ENCODE measurements around the gene PKNOX2. TPM values are rescaled to one million over a fixed set of nuclear protein-coding genes. Genes with fewer than 3 reads are reported as not detected.

The PKNOX2 gene, protein sequence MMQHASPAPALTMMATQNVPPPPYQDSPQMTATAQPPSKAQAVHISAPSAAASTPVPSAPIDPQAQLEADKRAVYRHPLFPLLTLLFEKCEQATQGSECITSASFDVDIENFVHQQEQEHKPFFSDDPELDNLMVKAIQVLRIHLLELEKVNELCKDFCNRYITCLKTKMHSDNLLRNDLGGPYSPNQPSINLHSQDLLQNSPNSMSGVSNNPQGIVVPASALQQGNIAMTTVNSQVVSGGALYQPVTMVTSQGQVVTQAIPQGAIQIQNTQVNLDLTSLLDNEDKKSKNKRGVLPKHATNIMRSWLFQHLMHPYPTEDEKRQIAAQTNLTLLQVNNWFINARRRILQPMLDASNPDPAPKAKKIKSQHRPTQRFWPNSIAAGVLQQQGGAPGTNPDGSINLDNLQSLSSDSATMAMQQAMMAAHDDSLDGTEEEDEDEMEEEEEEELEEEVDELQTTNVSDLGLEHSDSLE
- 20.2 and 22.1 TPM in 2 replicates for total RNA-seq
- 86.6 TPM for polyA plus RNA-seq (2012)

DNA sequence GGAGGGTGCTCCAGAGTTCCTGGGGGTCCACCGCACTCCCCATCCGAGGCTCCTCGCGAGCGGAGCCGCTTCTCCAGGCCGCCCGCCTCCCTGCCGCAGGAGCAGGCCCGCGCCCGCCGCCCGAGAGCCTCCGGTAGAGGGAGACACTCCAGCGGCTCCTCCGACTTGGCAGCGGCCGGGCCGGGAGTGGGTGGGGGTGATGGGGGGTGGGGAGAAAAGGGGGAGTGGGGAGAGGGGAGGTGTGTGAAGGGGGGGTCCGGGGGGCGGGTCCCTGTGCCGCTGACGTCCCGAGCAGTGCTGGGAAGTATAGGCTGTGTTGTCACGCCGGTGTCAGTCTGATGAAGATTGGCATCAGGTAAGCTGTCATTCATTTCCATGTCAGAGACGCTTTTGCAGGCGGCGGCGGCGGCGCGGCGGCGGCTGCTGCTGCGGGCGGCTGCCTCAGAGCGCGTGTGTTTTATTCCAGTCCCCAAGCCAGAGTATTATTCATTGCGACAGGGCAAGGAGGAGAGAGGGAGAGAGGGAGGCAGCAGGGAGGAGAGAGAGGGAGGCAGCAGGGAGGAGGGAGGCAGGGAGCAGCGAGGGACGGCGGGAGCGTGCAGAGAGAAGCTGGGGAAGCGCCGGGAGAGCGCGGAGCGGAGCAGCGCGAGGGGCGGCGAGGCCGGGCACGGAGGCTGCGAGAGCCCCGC is at the start of gene PKNOX2:
TSS of gene PKNOX2 (plus strand) at position 330 of the 689 bp plus-strand sequence. CDS start 186,555 bp downstream, outside the sequence.
- DNase-seq (ENCODE audit: low read depth) = peak; percentile 86

GRCh38 chr11:125117429-125117828 is 47.1 kb upstream of the PKNOX2 start:
- DNase-seq (ENCODE audit: low read depth) = no peak

GRCh38 chr11:125123194-125123946 is 41.2 kb upstream of the PKNOX2 start:
- DNase-seq (ENCODE audit: low read depth) = no peak

- DNase-seq (ENCODE audit: low read depth) = peak; percentile 84
Measured at GRCh38 chr11:125123947-125124617, 40.5 kb upstream of the PKNOX2 start.

- no peak for DNase-seq (ENCODE audit: low read depth)
Measured at GRCh38 chr11:125124618-125124992, 39.9 kb upstream of the PKNOX2 start.

DNA sequence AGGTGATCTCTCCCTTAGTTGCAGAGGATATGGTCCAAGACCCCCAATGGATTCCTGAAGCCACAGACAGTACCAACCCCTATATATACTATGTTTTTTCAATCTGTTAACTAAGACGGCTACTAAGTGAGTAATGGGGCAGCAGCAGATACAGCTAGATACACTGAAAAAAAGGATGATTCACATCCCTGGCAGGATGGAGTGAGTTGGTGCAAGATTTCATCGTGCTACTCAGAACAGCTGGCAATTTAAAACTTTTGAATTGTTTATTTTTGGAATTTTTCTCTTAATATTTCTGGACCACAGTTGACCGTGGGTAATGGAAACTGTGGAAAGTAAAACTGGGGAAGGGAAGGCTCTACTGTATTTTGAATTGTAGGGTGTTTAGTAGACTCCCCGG is 36.1 kb upstream of the PKNOX2 start:
- DNase-seq (ENCODE audit: low read depth) = peak; percentile 75

DNA sequence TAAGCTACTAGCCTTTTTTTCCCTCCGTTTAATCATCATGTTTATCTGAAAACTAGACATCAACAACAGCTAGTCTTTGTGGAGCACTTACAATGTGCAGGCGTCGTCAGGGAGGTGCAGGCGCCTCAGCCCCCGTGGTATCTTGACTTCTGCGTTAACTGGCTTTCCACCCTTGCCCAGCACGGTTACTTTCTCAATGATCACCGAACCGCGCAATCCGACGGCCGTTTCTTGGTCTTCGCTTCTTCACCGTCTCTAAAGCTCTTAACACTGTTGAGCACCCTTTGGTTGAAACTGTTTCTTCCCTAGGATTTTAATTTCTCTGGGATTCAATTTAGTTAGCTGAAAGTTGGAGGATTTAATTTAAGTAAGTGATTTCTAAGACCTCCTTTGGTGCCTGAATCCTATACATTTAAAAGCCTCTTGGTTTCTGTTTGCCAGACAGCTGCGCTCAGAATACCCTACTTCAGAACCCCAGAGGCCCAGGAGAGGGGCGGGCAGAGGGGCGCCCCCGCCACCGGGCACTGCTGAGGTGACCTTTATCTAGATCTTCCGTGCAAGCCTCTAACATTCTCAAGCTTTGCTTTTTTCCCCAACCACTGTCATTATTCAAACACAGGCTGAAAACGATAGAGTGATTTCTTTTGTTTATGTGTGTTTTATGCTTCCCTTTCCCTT is 35.1 kb upstream of the PKNOX2 start:
- no peak for DNase-seq (ENCODE audit: low read depth)

- no peak for DNase-seq (ENCODE audit: low read depth)
Measured at GRCh38 chr11:125132071-125132470, 32.5 kb upstream of the PKNOX2 start.

DNA sequence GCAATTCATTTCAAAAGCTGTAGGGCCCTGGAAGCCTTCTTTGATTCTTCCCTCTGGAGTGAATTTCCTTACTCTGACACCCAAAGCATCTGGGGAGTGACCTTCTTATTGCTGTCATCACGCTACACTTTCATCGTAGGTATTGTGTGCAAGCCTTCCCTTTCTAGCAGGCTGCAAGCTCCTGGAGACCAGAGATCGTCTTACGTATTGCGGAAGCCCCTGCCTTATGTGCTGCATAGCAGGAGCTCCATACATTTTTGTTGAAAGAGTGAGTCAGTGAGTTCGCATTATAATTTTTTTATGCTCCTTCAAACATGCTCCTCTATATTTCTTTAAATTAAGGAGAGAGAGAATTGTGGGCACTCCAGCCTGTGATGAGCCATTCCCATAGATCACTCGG is 32.0 kb upstream of the PKNOX2 start:
- DNase-seq (ENCODE audit: low read depth) = no peak

GRCh38 chr11:125136001-125136400 is 28.6 kb upstream of the PKNOX2 start:
- DNase-seq (ENCODE audit: low read depth) = no peak

- DNase-seq (ENCODE audit: low read depth) = no peak
Measured at GRCh38 chr11:125138966-125139365, 25.6 kb upstream of the PKNOX2 start.

GRCh38 chr11:125139778-125140177 is 24.8 kb upstream of the PKNOX2 start:
- no peak for DNase-seq (ENCODE audit: low read depth)

DNA sequence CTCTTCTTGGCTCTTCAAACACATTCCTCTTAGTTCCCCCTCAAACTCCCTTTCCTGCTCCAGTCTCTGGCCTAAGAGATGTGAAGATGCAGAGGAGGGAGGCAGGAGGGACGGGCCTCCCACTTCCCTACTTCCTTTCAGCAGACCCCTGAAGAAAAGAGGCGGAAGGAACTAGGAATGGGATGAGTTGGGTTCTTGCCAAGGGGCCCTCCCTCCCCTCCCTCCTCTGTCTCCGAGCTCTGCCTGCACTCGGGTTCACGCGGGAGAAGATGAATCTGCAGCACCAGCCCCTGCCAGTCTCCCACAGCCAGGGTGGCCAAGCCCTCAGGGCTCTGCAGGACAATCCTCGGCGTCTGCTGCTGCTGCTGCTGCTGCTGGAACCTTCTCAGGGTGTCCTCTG is 24.3 kb upstream of the PKNOX2 start:
- DNase-seq (ENCODE audit: low read depth) = no peak

DNA sequence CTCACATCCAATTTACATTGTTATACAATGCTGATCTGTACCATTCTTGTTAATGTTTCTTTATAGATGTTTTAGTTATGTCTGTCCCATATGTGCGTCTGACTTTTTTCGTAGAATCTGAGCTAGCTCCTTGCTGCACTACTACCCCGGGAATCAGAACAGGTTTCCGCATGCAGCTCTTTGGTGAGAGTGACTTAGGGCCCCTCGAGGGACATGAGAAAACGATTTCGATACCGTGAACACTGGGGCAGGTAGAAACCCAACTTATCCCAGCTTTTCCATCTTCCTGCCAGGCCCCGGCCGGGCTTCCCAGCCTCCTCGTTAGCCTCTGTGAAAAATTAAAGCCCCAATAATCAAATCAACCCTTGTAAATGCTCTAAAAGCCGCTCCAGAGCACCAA is 23.4 kb upstream of the PKNOX2 start:
- DNase-seq (ENCODE audit: low read depth) = no peak

GRCh38 chr11:125141686-125142535 is 22.6 kb upstream of the PKNOX2 start:
- DNase-seq (ENCODE audit: low read depth) = peak; percentile 46

- DNase-seq (ENCODE audit: low read depth) = no peak
Measured at GRCh38 chr11:125146232-125146631, 18.3 kb upstream of the PKNOX2 start.

- no peak for DNase-seq (ENCODE audit: low read depth)
Measured at GRCh38 chr11:125147280-125147679, 17.3 kb upstream of the PKNOX2 start.

DNA sequence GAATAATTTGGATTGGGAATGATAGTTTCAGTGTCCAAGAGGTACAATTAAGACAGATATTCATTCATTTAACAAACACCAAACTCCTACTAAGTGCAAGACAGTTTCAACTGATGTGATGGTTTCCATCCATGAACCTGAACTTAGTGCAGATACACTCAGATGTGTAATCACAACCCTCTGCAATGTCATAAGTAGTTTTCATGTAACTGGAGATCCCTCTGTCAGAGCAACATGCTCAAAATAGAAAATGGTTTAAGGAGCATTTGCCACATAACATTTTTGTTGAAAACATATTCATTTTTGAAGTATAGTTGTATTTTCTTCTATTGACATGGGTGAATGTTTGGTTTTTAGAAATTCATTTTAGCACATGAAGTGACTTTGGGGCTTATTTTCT is 16.5 kb upstream of the PKNOX2 start:
- no peak for DNase-seq (ENCODE audit: low read depth)

DNA sequence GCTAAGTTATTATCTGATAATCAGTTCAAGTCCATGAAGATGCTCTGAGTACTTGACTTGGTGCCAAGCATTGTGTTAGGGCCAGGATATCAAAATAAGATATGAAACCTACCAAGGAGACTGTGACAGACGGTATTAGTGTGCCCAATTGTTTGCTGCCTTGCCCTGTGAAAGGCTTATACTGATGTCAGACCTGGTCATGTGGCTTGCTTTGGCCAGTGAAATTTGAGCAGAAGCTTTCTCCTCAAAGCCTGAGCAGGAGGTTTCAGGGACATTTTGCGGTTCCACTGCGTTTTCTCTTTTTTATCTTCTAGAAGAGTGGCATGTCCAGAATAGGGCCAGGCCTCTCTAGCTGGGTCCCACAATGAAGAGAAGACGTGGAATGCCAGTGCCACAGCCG is 15.8 kb upstream of the PKNOX2 start:
- no peak for DNase-seq (ENCODE audit: low read depth)

DNA sequence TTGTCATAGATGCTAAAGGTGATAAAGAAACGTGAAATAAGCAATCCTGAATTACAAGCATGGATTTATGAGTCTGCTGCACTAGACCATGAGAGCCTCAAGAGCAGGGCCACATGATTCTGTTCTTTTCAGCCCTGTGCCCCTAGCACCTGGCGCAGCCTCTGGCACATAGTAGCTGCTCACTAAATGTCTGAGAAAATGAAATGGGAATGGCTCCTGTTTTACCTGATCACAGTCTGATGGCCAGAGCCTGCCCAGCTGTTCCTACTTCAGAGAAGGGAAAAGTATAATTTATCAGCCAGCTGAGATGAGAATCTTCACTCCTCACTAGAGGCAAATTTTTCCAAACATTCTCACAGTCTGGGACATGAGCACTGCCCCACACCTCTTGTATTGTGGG is 10.7 kb upstream of the PKNOX2 start:
- no peak for DNase-seq (ENCODE audit: low read depth)

Measured in myocyte (in vitro differentiated cells).